Measurements from ENCODE around the gene ASCC2.
"Not testable (repeated sequence)": the region's sequence is repeated elsewhere in the genome, so short reads cannot be mapped to it uniquely, and the experiment has no call there.

Gene ASCC2

GRCh38 chr22:29755889-29756288 is 82.2 kb downstream of the ASCC2 start:
- H3K4me3 ChIP-seq (ENCODE audit: low read length): no peak overlapping the region
- no peak for TF ChIP-seq ZNF274 (IDR thresholded peaks at IDR 0.05; ENCODE audit: low read depth, low read length)

DNA sequence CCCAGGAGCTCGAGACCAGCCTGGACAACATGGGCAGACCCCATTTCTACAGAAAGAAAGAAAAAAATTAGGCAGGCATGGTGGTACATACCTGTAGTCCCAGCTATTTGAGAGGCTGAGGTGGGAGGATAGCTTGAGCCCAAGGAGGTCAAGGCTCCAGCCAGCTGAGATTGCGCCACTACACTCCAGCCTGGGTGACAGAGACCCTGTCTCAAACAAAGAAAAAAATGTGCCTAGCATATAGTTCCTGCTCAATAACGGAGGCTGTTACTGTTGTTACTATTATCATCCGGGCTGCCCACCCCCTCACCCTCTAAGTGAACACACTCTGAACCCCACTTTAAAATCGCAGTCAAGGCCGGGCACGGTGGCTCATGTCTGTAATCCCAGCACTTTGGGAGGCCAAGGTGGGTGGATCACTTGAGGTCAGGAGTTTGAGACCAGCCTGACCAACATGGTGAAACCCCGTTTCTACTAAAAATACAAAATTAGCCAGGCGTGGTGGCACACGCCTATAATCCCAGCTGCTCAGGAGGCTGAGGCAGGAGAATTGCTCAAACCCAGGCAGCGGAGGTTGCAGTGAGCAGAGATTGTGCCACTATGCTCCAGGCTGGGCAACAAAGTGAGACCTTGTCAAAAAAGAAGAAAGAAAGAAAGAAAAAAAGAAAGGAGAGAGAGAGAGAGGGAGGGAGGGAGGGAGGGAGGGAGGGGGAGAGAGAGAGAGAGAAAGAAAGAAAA is 83.2 kb downstream of the ASCC2 start:
- H3K4me3 ChIP-seq (ENCODE audit: low read length): not testable (repeated sequence)

DNA sequence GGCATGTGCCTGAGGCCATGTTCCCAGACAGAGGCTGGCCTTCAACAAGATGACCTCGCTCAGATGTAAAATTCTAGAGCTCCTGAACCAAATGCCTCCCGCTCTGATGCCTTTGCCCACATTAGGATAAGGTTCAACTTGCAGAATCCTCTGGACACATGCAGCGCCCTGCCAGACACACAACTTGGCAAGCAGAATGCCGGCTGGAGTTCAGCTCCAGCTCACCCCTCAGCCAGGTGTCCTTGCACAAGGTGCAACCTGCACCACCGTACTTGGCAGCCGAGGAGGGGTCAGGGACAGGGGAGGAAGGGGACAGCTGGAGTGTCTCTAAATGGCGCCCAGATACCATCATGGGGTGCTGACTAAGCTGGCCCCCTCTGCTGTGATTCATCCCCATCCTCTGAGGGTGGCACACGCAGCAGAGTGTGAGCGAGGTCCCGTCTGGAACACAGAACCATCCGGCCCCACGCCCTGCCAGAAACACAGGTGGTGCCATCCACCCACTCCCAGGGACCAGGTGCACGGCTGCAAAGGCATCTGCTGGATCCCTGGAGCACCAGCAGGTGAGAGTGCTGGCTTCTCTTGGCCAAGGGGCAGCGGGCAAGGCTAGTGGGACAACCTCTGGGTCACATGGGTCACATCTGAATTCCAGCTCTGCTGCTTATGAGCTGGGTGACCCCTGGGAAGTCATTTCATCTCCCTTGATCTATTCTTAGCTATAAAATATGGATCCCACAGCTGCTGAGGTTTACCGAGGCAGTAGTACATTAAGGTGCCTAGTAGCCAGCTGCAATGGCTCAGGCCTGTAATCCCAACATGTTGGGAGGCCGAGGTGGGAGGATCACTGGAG is 84.0 kb downstream of the ASCC2 start:
- no peak for TF ChIP-seq ZNF274 (IDR thresholded peaks at IDR 0.05; ENCODE audit: low read depth, low read length)
- H3K4me3 ChIP-seq (ENCODE audit: low read length): no peak overlapping the region

- no peak for TF ChIP-seq ZNF274 (IDR thresholded peaks at IDR 0.05; ENCODE audit: low read depth, low read length)
- no peak overlapping the region for H3K4me3 ChIP-seq (ENCODE audit: low read length)
These were observed 86.4 kb downstream of the ASCC2 start for GRCh38 chr22:29751669-29752068.

GRCh38 chr22:29750559-29751538 is 87.2 kb downstream of the ASCC2 start:
- H3K4me3 ChIP-seq (ENCODE audit: low read length): no peak overlapping the region
- TF ChIP-seq ZNF274 (IDR thresholded peaks at IDR 0.05; ENCODE audit: low read depth, low read length): no peak

DNA sequence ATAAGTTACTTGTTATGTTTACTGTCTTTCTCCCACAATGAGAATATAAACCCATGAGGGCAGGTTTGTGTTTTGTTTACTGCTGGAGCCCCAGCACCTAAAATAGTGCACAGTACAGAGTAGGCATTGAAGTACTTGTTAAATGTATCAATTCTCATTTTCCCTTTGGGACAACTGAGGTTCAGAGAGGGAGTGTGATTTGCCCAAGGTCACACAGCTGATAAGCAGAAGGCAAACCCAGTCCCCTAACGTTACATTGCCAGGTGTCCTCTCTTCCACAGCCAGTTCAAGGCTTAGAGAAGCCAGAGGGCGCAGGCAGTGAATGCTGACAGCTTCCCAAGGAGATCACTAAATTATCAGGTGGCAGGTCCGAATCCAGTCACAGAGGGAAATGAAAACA is 88.0 kb downstream of the ASCC2 start:
- H3K4me3 ChIP-seq (ENCODE audit: low read length): no peak overlapping the region
- no peak for TF ChIP-seq ZNF274 (IDR thresholded peaks at IDR 0.05; ENCODE audit: low read depth, low read length)

GRCh38 chr22:29748248-29748893 is 89.7 kb downstream of the ASCC2 start:
- TF ChIP-seq ZNF274 (IDR thresholded peaks at IDR 0.05; ENCODE audit: low read depth, low read length): no peak
- H3K4me3 ChIP-seq (ENCODE audit: low read length): no peak overlapping the region

- H3K4me3 ChIP-seq (ENCODE audit: low read length): no peak overlapping the region
- TF ChIP-seq ZNF274 (IDR thresholded peaks at IDR 0.05; ENCODE audit: low read depth, low read length): no peak
These were observed 90.2 kb downstream of the ASCC2 start for GRCh38 chr22:29747832-29748231.

DNA sequence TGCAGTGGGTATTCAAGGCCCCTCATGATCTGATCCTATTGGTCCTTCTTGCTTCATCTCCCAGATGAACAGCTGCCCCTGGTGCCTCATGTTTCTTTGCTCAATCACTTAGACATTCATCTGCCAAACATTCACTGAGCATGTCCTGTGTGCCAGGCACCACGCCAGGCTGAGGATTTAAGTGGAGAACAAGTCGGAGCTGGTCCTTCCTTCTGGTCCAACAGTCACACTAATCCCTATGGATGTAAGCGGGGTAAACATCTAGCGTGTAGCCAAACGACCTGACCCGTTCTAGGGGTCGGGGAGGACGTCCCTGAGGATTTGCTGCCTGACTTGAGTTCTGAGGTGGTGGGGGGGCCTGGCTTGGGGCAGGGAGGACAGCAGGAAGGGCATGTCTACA is 93.2 kb downstream of the ASCC2 start:
- TF ChIP-seq ZNF274 (IDR thresholded peaks at IDR 0.05; ENCODE audit: low read depth, low read length): no peak
- no peak overlapping the region for H3K4me3 ChIP-seq (ENCODE audit: low read length)

GRCh38 chr22:29742326-29742725 is 95.7 kb downstream of the ASCC2 start:
- TF ChIP-seq ZNF274 (IDR thresholded peaks at IDR 0.05; ENCODE audit: low read depth, low read length): no peak
- H3K4me3 ChIP-seq (ENCODE audit: low read length): no peak overlapping the region

- TF ChIP-seq ZNF274 (IDR thresholded peaks at IDR 0.05; ENCODE audit: low read depth, low read length): no peak
- H3K4me3 ChIP-seq (ENCODE audit: low read length): no peak overlapping the region
These were observed 96.1 kb downstream of the ASCC2 start for GRCh38 chr22:29741926-29742325.

DNA sequence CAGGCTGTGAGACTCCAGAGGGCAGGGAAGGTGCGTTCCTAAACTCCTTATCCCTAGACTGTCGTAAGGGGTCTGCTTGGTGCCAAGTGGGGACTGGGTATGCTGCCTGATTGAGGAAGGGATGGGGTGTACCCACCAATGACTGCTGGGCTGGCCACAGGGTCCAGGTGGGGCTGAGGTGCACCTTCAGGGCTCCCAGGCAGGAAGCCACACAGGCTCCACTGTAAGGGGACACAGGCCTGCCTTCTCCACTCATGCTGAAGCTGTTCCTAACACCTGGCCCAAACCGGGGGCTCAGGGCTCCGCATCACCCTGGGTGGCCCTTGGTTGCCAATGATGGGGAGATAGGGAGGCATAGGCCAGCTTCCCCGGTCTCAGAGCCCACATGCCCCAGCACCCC is 97.9 kb downstream of the ASCC2 start:
- no peak for TF ChIP-seq ZNF274 (IDR thresholded peaks at IDR 0.05; ENCODE audit: low read depth, low read length)
- no peak overlapping the region for H3K4me3 ChIP-seq (ENCODE audit: low read length)

DNA sequence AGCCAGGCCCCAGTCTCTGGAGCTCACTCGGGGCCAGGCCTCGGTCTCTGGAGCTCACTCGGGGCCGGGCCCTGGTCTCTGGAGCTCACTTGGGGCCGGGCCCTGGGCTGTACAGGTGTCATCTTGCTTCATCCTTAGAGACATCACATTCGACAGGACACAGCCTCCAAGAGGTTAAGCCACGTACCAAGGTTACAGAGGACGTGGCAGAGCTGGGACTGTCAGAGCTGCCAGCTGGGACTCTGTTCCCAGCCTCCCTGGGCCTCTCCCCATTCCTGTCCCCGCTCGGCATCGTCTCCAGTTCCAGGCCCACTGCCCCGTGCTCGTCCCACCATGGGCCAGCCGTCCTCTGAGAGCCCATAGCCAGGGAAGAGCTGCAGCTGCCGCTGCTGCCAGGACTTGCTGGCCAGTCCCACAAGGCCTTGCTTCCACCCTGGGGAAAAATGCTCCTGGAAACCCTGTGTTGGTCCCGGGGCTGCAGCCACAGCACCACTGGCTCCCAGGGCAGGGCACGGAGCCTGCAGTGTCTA is 98.7 kb downstream of the ASCC2 start:
- TF ChIP-seq ZNF274 (IDR thresholded peaks at IDR 0.05; ENCODE audit: low read depth, low read length): no peak
- H3K4me3 ChIP-seq (ENCODE audit: low read length): no peak overlapping the region
